H1 (cell line): ENCODE measurements around the gene SH2D4B. TPM values are rescaled to one million over a fixed set of nuclear protein-coding genes. Genes with fewer than 3 reads are reported as not detected.

ENCODE experiments used
- BRCA1 ChIP-seq: IDR thresholded peaks from 2 replicates; pipeline ENCODE4 v1.6.1; 2012; ENCODE audit warnings: low read depth, low read length, improper control_type of control experiment
- CBX8 ChIP-seq: fragments of 300-800, 300-1000 bp; sonication (generic); IDR thresholded peaks from 2 replicates; pipeline ENCODE4 v1.7.1; 2016; ENCODE audit warnings: low read depth, low read length, borderline replicate concordance
- KDM5A ChIP-seq: fragments of 200-600 bp; IDR thresholded peaks from 2 replicates; pipeline ENCODE4 v1.7.1; 2012; ENCODE audit warnings: mild to moderate bottlenecking, low read length, inconsistent platforms, mixed read lengths
- POLR2A ChIP-seq, 2 experiments: IDR thresholded peaks; 1 replicate in 1 of 2; 2 replicates in 1 of 2; pipeline ENCODE4 v1.6.1; 2011; ENCODE audit warnings: low read depth in 2 of 2, low read length in 2 of 2, mild to moderate bottlenecking in 2 of 2; ENCODE audit errors: control extremely low read depth in 1 of 2
- SIN3A ChIP-seq, 2 experiments: IDR thresholded peaks in 1 of 2; conservative IDR thresholded peaks in 1 of 2; 2 replicates each; pipeline ENCODE4 v1.6.1; 2011 to 2012; ENCODE audit warnings: low read length in 2 of 2, improper control_type of control experiment in 1 of 2, low read depth in 1 of 2, mild to moderate bottlenecking in 1 of 2
- SP1 ChIP-seq: IDR thresholded peaks from 2 replicates; pipeline ENCODE4 v1.6.1; 2011; ENCODE audit warnings: low read depth, low read length
- TBP ChIP-seq: IDR thresholded peaks from 2 replicates; pipeline ENCODE4 v1.6.1; 2011; ENCODE audit warnings: low read depth, low read length, improper control_type of control experiment
- polyA plus RNA-seq, 7 experiments: library from polyadenylated mRNA; depleted of rRNA in 3 of 7; stranded (reverse) in 5 of 7; unstranded in 2 of 7; fragments of >200 nt in 5 of 7; fragments of 200-250 nt in 2 of 7; gene quantifications; 1 replicate in 5 of 7; 2 replicates in 1 of 7; 4 replicates in 1 of 7; pipeline versions ENCODE4 v1.2.1 to v1.2.3, GENCODE V29; 2011 to 2013; ENCODE audit warnings: missing spikeins in 2 of 7, mixed read lengths in 2 of 7
- total RNA-seq: library from RNA; stranded (reverse); fragmentation: NEBNext Ultra II Directional; extraction: Animal tissue kit (Norgen Biotek cat#: 25700); gene quantifications from 2 replicates; pipeline ENCODE4 v1.2.1, GENCODE V29; 2021

The SH2D4B gene
- total and polyA plus RNA-seq, 2 of the 8 experiments (the other 6 are each of a cell fraction or from before 2014, with no cell fraction given), result 0.06 to 0.13 TPM

- TF ChIP-seq CBX8, result no peak
- TF ChIP-seq BRCA1, result no peak
- no peak for TF ChIP-seq SP1
- TF ChIP-seq POLR2A (IDR thresholded peaks at IDR 0.05; ENCODE audit: control extremely low read depth in 1 of 2, low read depth in 2 of 2, low read length in 2 of 2), result no peak
- no peak for TF ChIP-seq KDM5A
- no peak for TF ChIP-seq SIN3A (conservative IDR thresholded peaks at IDR 0.05 in 1 of 2, IDR thresholded peaks at IDR 0.05 in 1 of 2; ENCODE audit: low read depth in 1 of 2, low read length in 2 of 2)
- no peak for TF ChIP-seq TBP
Observed at GRCh38 chr10:80658068-80658467, 120.4 kb downstream of the SH2D4B start (continued).
